K562 (cell line): Measurements from ENCODE around the gene LEMD1. TPM values are rescaled to one million over a fixed set of nuclear protein-coding genes. Genes with fewer than 3 reads are reported as not detected.

Source experiments
- ATAC-seq: fragments of 200-7000 bp; cut with Tn5 transposase; 3 replicates; pipeline ENCODE4 v1.9.1; 2020; ENCODE audit warnings: moderate library complexity
- BruUV-seq: library from RNA; stranded (reverse); fragments of 400-500 nt; replicated peaks from 2 replicates; lab custom pipeline; 2021; lab: Mats Ljungman, UMichigan
- CTCF ChIA-PET: fragments of 300-600 bp; formaldehyde crosslinking; extraction: SDS; loops from one replicate; lab custom pipeline; 2021; ENCODE audit warnings: low intra/inter-chr PET ratio; lab: Yijun Ruan, JAX
- POLR2A ChIA-PET: fragments of 300-600, 350-650 bp; sonication (Branson Sonifier 250); formaldehyde crosslinking; extraction: SDS; loops from one replicate; lab custom pipeline; 2021; ENCODE audit warnings: antibody characterized with exemption, inconsistent platforms; lab: Yijun Ruan, JAX
- DNase-seq, 4 experiments: peaks; one replicate each; pipeline versions ENCODE4 v3.0.0 to v3.0.0-alpha.2; 2011 to 2018; ENCODE audit warnings: low spot score in 3 of 4, mixed read lengths in 3 of 4; ENCODE audit errors: extremely low read depth in 1 of 4
- FAIRE-seq: peaks from 2 replicates; lab custom pipeline; 2011; peaks lifted over from hg19 to GRCh38; lab: Jason Lieb, UNC
- H2AFZ ChIP-seq: 2 replicates; pipeline ENCODE4 v1.6.0; 2011; ENCODE audit warnings: low read depth, low read length, control low read depth, inconsistent platforms
- H3K27ac ChIP-seq: fragments of 200-600 bp; 3 replicates; pipeline ENCODE4 v1.8.0; 2011; ENCODE audit warnings: low read depth, mild to moderate bottlenecking, control low read depth, inconsistent platforms, low read length, moderate library complexity, mixed read lengths; ENCODE audit errors: extremely low read depth
- H3K27me3 ChIP-seq, 2 experiments: fragments of 300-600 bp in 1 of 2; 2 replicates in 1 of 2; 3 replicates in 1 of 2; pipeline versions ENCODE4 v1.6.0 to v1.8.0; 2011; ENCODE audit warnings: inconsistent platforms in 2 of 2, low read length in 2 of 2, mild to moderate bottlenecking in 1 of 2, mixed read lengths in 1 of 2, moderate library complexity in 1 of 2; ENCODE audit not compliant: control insufficient read depth in 2 of 2, insufficient read depth in 2 of 2
- H3K36me3 ChIP-seq: fragments of 300-600 bp; 3 replicates; pipeline ENCODE4 v1.8.0; 2011; ENCODE audit warnings: mild to moderate bottlenecking, low read length, inconsistent platforms; ENCODE audit not compliant: control insufficient read depth, insufficient read depth
- H3K4me1 ChIP-seq, 2 experiments: fragments of 200-600 bp in 1 of 2; replicated peaks in 1 of 2; 2 replicates in 1 of 2; 3 replicates in 1 of 2; pipeline versions ENCODE4 v1.5.1 to v1.8.0; 2011; ENCODE audit warnings: inconsistent platforms in 2 of 2, low read length in 2 of 2, mild to moderate bottlenecking in 1 of 2, mixed read lengths in 1 of 2, moderate library complexity in 1 of 2; ENCODE audit not compliant: control insufficient read depth in 2 of 2, insufficient read depth in 2 of 2
- H3K4me2 ChIP-seq: 2 replicates; pipeline ENCODE4 v1.6.1; 2011; ENCODE audit warnings: low read length, control low read depth, inconsistent platforms, mixed read lengths; ENCODE audit not compliant: insufficient read depth
- H3K4me3 ChIP-seq: fragments of 200-600 bp; sonication (generic), shearing (Covaris generic); 2 replicates; pipeline ENCODE4 v1.5.1; 2016; ENCODE audit warnings: control low read depth, inconsistent platforms
- H3K79me2 ChIP-seq: fragments of 200-600 bp; 3 replicates; pipeline ENCODE4 v1.8.0; 2011; ENCODE audit warnings: low read length, inconsistent platforms; ENCODE audit not compliant: control insufficient read depth, insufficient read depth
- H3K9ac ChIP-seq, 2 experiments: 2 replicates each; pipeline versions ENCODE4 v1.6.0 to v1.6.1; 2011; ENCODE audit warnings: low read depth in 2 of 2, low read length in 2 of 2, control low read depth in 1 of 2, inconsistent platforms in 1 of 2, mild to moderate bottlenecking in 1 of 2, mixed read lengths in 1 of 2; ENCODE audit not compliant: insufficient read depth in 1 of 2
- H3K9me1 ChIP-seq: one replicate; pipeline ENCODE4 v1.6.0; 2011; ENCODE audit warnings: inconsistent platforms, mild to moderate bottlenecking, low read length, moderate library complexity; ENCODE audit not compliant: control insufficient read depth, insufficient read depth
- H3K9me3 ChIP-seq: replicated peaks from 2 replicates; pipeline ENCODE4 v1.5.1; 2011; ENCODE audit warnings: low read depth, low read length, inconsistent platforms; ENCODE audit not compliant: control insufficient read depth, insufficient read depth
- H4K20me1 ChIP-seq: replicated peaks from 2 replicates; pipeline ENCODE4 v1.6.1; 2011; ENCODE audit warnings: low read length, inconsistent platforms, mixed read lengths; ENCODE audit not compliant: control insufficient read depth, insufficient read depth
- ATF4 ChIP-seq: fragments of 450-650 bp; formaldehyde crosslinking; IDR thresholded peaks from 2 replicates; pipeline ENCODE4 v1.4.0; 2022; ENCODE audit warnings: mild to moderate bottlenecking, moderate library complexity
- BRD4 ChIP-seq: fragments of 200-600 bp; sonication (generic); IDR thresholded peaks from 2 replicates; pipeline ENCODE4 v1.6.1; 2017; ENCODE audit warnings: inconsistent platforms
- BRF2 ChIP-seq: IDR thresholded peaks from 3 replicates; pipeline ENCODE4 v1.6.1; 2011; ENCODE audit warnings: borderline replicate concordance, mild to moderate bottlenecking; ENCODE audit not compliant: insufficient read length, insufficient read depth
- CBFB ChIP-seq: sonication (generic); formaldehyde crosslinking; IDR thresholded peaks from 2 replicates; pipeline ENCODE4 v1.4.0; 2020; ENCODE audit warnings: mild to moderate bottlenecking, missing genetic modification reagents
- CBX5 ChIP-seq: IDR thresholded peaks from 2 replicates; pipeline ENCODE4 v1.6.1; 2014; ENCODE audit warnings: low read depth, borderline replicate concordance
- CHD4 ChIP-seq: fragments of 200-600 bp; sonication (generic); IDR thresholded peaks from 3 replicates; pipeline ENCODE4 v1.6.1; 2012; ENCODE audit warnings: low read depth, mild to moderate bottlenecking, mixed read lengths, low read length, inconsistent platforms; ENCODE audit not compliant: insufficient read depth, insufficient replicate concordance, poor library complexity, severe bottlenecking
- DPF2 ChIP-seq: fragments of 450-650 bp; IDR thresholded peaks from 2 replicates; pipeline ENCODE4 v1.6.1; 2016
- LEF1 ChIP-seq: fragments of 450-650 bp; IDR thresholded peaks from 2 replicates; pipeline ENCODE4 v1.6.1; 2016; ENCODE audit warnings: mild to moderate bottlenecking
- MECOM ChIP-seq: fragments of 250-450 bp; sonication (Bioruptor Pico); IDR thresholded peaks from 2 replicates; pipeline ENCODE4 v1.8.0; 2022; ENCODE audit warnings: inconsistent platforms
- RCOR1 ChIP-seq, 2 experiments: IDR thresholded peaks; 2 replicates each; pipeline ENCODE4 v1.6.1; 2012; ENCODE audit warnings: low read depth in 2 of 2, low read length in 2 of 2, borderline replicate concordance in 1 of 2, improper control_type of control experiment in 1 of 2
- SP2 ChIP-seq: IDR thresholded peaks from 2 replicates; pipeline ENCODE4 v1.6.1; 2011; ENCODE audit warnings: mild to moderate bottlenecking, low read depth, low read length, moderate library complexity; ENCODE audit not compliant: poor library complexity, severe bottlenecking; ENCODE audit errors: extremely low read depth
- ZBTB34 ChIP-seq: fragments of 250-450 bp; sonication (Bioruptor Pico); IDR thresholded peaks from 2 replicates; pipeline ENCODE4 v1.8.0; 2021; ENCODE audit warnings: mild to moderate bottlenecking, moderate library complexity
- ZNF165 ChIP-seq: fragments of 250-450 bp; sonication (Bioruptor Pico); IDR thresholded peaks from 2 replicates; pipeline ENCODE4 v1.4.0; 2020; ENCODE audit warnings: borderline replicate concordance
- ZNF311 ChIP-seq: fragments of 250-450 bp; sonication (Bioruptor Pico); IDR thresholded peaks from 2 replicates; pipeline ENCODE4 v1.4.0; 2020; ENCODE audit warnings: mild to moderate bottlenecking, moderate library complexity
- ZNF507 ChIP-seq: conservative IDR thresholded peaks from 2 replicates; pipeline ENCODE4 v1.6.1; 2017; ENCODE audit warnings: missing genetic modification characterization, missing compliant biosample characterization
- ZNF76 ChIP-seq: fragments of 250-450 bp; sonication (Bioruptor Pico); IDR thresholded peaks from 2 replicates; pipeline ENCODE4 v1.4.0; 2020; ENCODE audit warnings: mild to moderate bottlenecking, moderate library complexity, borderline replicate concordance
- WGBS: fragments of 100-300 bp; shearing (Covaris generic); methylation state at CpG from one replicate; pipeline ENCODE4 v1.1.6; 2016; ENCODE audit warnings: low coverage, mixed read lengths; ENCODE audit not compliant: insufficient coverage; ENCODE audit errors: missing lambda C conversion rate; 5-methylcytosine and 5-hydroxymethylcytosine counted together
- in situ Hi-C: fragments of 300-500 bp; cut with MboI; formaldehyde crosslinking; loops from 4 replicates; pipeline ENCODE4 v1.15.0; 2018; ENCODE audit warnings: inconsistent platforms, mixed read lengths
- intact Hi-C: fragments of 100-400 bp; cut with micrococcal nuclease; formaldehyde crosslinking; loops from 2 replicates; pipeline ENCODE4 v1.14.2; 2022
- polyA plus RNA-seq, 8 experiments: library from polyadenylated mRNA; depleted of rRNA in 4 of 8; stranded (reverse) in 5 of 8; unstranded in 3 of 8; fragments of >200 nt; fragmentation: Nextera tagmentation in 2 of 8; fragmentation: Illumina TruSeq in 1 of 8; extraction: Ambion mirVana in 2 of 8; extraction: Trizol in 1 of 8; gene quantifications; 2 replicates each; pipeline versions ENCODE4 v1.2.1 to v1.2.3, GENCODE V29; 2011 to 2014; ENCODE audit warnings: inconsistent platforms in 1 of 8, missing spikeins in 1 of 8
- total RNA-seq, 7 experiments: library from RNA; depleted of rRNA in 6 of 7; stranded (reverse); fragments of >200 nt in 6 of 7; fragmentation: Illumina TruSeq in 2 of 7; extraction: Trizol in 2 of 7; gene quantifications; 2 replicates each; pipeline versions ENCODE4 v1.2.1 to v1.2.3, GENCODE V29; 2011 to 2021; ENCODE audit warnings: low replicate concordance in 1 of 7

LEMD1 gene
- total and polyA plus RNA-seq, 9 of the 15 experiments (the other 6 are each of a cell fraction or from before 2014, with no cell fraction given), result 0.11 to 2.4 (median 0.57) TPM; not detected in 1

- in situ Hi-C loops, result no loop called here
- Histone ChIP-seq H4K20me1 (peaks cover 4% of the 10 kb centered on the region; the same call in 1 of the 2 replicates), H3K4me1 (peaks cover 0 to 2% of the 10 kb centered on the region in 2 experiments; a peak in 1 of 5 replicates), H3K27ac (no peak overlapping the region), H3K9ac (no peak overlapping the region), H3K9me3 (no peaks in the 10 kb centered on the region), H3K4me3 (no peak overlapping the region), H3K27me3 (peaks cover 48 to 60% of the 10 kb centered on the region in 2 experiments), H3K9me1 (no peaks in the 10 kb centered on the region), H2AFZ (0 out of 2 replicates have a peak overlapping the region, but pooled peaks have one; percentile 6), H3K4me2 (no peak overlapping the region), H3K36me3 (no peaks in the 10 kb centered on the region), H3K79me2 (no peaks in the 10 kb centered on the region)
- ATAC-seq (no peak), DNase-seq (no peak), FAIRE-seq (no peak)
- BruUV-seq, result no TSS peak
- CTCF ChIA-PET, result no interaction called here
- POLR2A ChIA-PET, result interaction anchor here (0.7 to 1.3 kb wide), 3 partner anchors 9 to 83 kb away, joined by 3 to 5 read pairs (median 3); no protein-coding TSS in a partner anchor
- intact Hi-C loops, result no loop called here
- TF ChIP-seq ZNF165, result no peak
- TF ChIP-seq ZNF507 (tag), result no peak
- TF ChIP-seq ZNF311 (CRISPR knock-in tag), result no peak
- TF ChIP-seq ATF4 (CRISPR knock-in tag), result no peak
- TF ChIP-seq CBX5, result no peak
- TF ChIP-seq DPF2, result no peak
- TF ChIP-seq SP2, result no peak
- no peak for TF ChIP-seq BRF2
- no peak for TF ChIP-seq BRD4
- no peak for TF ChIP-seq MECOM (CRISPR knock-in tag)
- TF ChIP-seq CBFB (CRISPR knock-in tag), result no peak
- TF ChIP-seq RCOR1 (IDR thresholded peaks at IDR 0.05; ENCODE audit: borderline replicate concordance in 1 of 2, low read depth in 2 of 2, low read length in 2 of 2), result no peak
- TF ChIP-seq ZBTB34 (CRISPR knock-in tag), result no peak
- TF ChIP-seq CHD4, result no peak
- TF ChIP-seq ZNF76 (CRISPR knock-in tag), result no peak
- no peak for TF ChIP-seq LEF1
- WGBS, result 6% methylated on average over 11 of the region's 11 CpGs
Measured at GRCh38 chr1:205371871-205372660, 49.8 kb downstream of the LEMD1 start.
